WTC11 (cell line): ENCODE results near the gene MXRA8.

Experiments
- ATF2 ChIP-seq: sonication (generic); formaldehyde crosslinking; IDR thresholded peaks from 2 replicates; pipeline ENCODE4 v1.8.1; 2022; ENCODE audit warnings: low read depth, missing genetic modification reagents, borderline replicate concordance
- CREB1 ChIP-seq: sonication (generic); formaldehyde crosslinking; IDR thresholded peaks from 2 replicates; pipeline ENCODE4 v1.8.0; 2023; ENCODE audit warnings: mild to moderate bottlenecking, missing genetic modification reagents
- CTCF ChIP-seq: fragments of 200-600 bp; IDR thresholded peaks from 2 replicates; pipeline ENCODE4 v1.8.0; 2022; ENCODE audit warnings: antibody characterized with exemption
- ELF4 ChIP-seq: sonication (generic); formaldehyde crosslinking; IDR thresholded peaks from 2 replicates; pipeline ENCODE4 v1.8.1; 2022; ENCODE audit warnings: low read depth, mild to moderate bottlenecking, moderate library complexity, missing genetic modification reagents
- GABPB1 ChIP-seq: sonication (generic); formaldehyde crosslinking; IDR thresholded peaks from 2 replicates; pipeline ENCODE4 v1.8.1; 2023; ENCODE audit warnings: mild to moderate bottlenecking, missing genetic modification reagents
- JUN ChIP-seq: sonication (generic); formaldehyde crosslinking; IDR thresholded peaks from 2 replicates; pipeline ENCODE4 v1.8.0; 2023; ENCODE audit warnings: mild to moderate bottlenecking, missing genetic modification reagents
- NFYB ChIP-seq: sonication (generic); formaldehyde crosslinking; conservative IDR thresholded peaks from 2 replicates; pipeline ENCODE4 v1.8.0; 2022; ENCODE audit warnings: low read depth, missing genetic modification reagents
- NR3C1 ChIP-seq: sonication (generic); formaldehyde crosslinking; conservative IDR thresholded peaks from 2 replicates; pipeline ENCODE4 v1.8.1; 2023; ENCODE audit warnings: low read depth, mild to moderate bottlenecking, missing genetic modification reagents
- SMAD3 ChIP-seq: sonication (generic); formaldehyde crosslinking; IDR thresholded peaks from 2 replicates; pipeline ENCODE4 v1.8.0; 2022; ENCODE audit warnings: missing genetic modification reagents, mild to moderate bottlenecking, borderline replicate concordance
- SP1 ChIP-seq: sonication (generic); formaldehyde crosslinking; conservative IDR thresholded peaks from 2 replicates; pipeline ENCODE4 v1.8.1; 2022; ENCODE audit warnings: missing genetic modification reagents

- TF ChIP-seq CTCF = no peak
- no peak for TF ChIP-seq JUN (CRISPR knock-in tag)
- TF ChIP-seq NR3C1 (CRISPR knock-in tag) = no peak
- TF ChIP-seq ELF4 (CRISPR knock-in tag) = no peak
- no peak for TF ChIP-seq NFYB (CRISPR knock-in tag)
- no peak for TF ChIP-seq SP1 (CRISPR knock-in tag)
- TF ChIP-seq GABPB1 (CRISPR knock-in tag) = no peak
- no peak for TF ChIP-seq ATF2 (CRISPR knock-in tag)
- TF ChIP-seq SMAD3 (CRISPR knock-in tag) = no peak
- no peak for TF ChIP-seq CREB1 (CRISPR knock-in tag)
These were observed 27.8 kb downstream of the MXRA8 start for GRCh38 chr1:1330366-1331067.
